ENCODE data around the gene CEP290. TPM values are rescaled to one million over a fixed set of nuclear protein-coding genes. Genes with fewer than 3 reads are reported as not detected.

The CEP290 gene
- total RNA-seq, 1 donor from 2014 or later: 8.1 TPM

DNA sequence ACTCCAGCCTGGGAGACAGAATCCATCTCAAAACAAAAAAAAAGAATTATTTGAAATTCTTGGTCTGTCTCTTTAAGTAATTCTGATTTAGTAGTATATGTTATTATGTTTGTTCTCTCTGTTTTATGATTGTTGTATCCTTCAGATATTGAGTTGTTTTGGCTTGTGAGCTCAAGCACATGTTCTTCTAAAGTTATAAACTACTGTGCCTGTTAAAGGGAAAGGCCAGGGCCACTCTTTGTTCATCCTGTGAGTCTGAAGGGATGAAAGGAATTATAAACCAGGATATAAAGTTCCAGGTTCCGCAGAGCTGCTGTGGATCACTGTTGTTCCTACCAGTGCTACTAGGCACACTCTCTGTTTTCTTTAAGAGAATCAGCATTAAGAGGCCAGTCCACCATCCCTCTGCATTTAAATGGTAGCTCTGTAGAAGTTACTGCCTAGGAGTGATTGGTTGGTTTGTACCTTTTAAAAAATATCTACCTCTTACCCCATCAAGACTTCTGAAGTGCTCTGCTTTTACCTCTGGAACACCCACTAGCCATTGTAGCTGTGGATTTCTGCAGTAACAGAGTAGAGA lies 14.3 kb upstream of the CEP290 start:
- H3K9me3 ChIP-seq (replicated peaks): no peaks in the 10 kb centered on the region
- H3K36me3 ChIP-seq: peaks cover 17% of the 10 kb centered on the region
- TF ChIP-seq, protein P1, sequence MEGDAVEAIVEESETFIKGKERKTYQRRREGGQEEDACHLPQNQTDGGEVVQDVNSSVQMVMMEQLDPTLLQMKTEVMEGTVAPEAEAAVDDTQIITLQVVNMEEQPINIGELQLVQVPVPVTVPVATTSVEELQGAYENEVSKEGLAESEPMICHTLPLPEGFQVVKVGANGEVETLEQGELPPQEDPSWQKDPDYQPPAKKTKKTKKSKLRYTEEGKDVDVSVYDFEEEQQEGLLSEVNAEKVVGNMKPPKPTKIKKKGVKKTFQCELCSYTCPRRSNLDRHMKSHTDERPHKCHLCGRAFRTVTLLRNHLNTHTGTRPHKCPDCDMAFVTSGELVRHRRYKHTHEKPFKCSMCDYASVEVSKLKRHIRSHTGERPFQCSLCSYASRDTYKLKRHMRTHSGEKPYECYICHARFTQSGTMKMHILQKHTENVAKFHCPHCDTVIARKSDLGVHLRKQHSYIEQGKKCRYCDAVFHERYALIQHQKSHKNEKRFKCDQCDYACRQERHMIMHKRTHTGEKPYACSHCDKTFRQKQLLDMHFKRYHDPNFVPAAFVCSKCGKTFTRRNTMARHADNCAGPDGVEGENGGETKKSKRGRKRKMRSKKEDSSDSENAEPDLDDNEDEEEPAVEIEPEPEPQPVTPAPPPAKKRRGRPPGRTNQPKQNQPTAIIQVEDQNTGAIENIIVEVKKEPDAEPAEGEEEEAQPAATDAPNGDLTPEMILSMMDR (IDR thresholded peaks at IDR 0.05; ENCODE audit: borderline replicate concordance): no peak
- H3K27ac ChIP-seq (replicated peaks): no peak overlapping the region
- no peak overlapping the region for H3K4me3 ChIP-seq
- no peak for DNase-seq
- intact Hi-C loops (cut with micrococcal nuclease): loop anchor here (10.0 kb wide), 1 partner anchor 839 kb away; no protein-coding TSS in a partner anchor
- H3K27me3 ChIP-seq (ENCODE audit: low read depth): no peaks in the 10 kb centered on the region
- no peaks in the 10 kb centered on the region for H3K4me1 ChIP-seq

DNA sequence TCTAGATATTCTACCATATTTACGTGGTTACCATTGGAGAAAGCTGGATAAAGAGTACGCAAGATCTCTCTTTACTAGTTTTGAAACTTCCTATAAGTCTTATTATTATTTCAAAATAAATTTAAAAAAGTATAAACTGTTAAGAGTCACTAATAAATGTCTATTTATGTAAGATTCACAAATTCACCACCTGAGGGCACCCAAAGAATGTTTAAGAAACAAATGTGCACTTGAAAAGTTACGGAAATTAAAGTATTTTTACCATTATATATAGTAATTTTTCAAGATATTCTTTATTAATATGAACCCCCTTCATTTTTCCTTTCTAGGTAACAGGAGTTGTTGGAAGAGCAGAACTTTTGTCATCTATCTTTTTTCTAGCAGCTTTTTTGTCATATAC lies 12.1 kb upstream of the CEP290 start:
- no peak for DNase-seq

DNA sequence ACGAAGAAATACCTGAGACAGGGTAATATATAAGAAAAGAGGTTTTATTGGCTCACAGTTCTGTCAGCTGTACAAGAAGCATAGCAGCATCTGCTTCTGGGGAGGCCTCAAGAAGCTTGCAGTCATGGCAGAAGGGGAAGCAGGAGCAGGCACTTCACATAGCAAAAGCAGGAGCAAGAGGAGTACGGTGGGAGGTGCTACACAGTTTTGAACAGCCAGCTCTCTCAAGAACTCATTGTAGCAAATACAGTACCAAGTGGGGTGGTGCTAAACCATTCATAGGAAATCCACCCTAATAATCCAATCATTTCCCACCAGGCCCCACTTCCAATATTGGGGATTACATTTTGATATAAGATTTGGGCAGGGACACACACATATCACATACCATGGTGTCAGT lies 8.2 kb upstream of the CEP290 start:
- TF ChIP-seq, protein P1 (IDR thresholded peaks at IDR 0.05; ENCODE audit: borderline replicate concordance): no peak
- intact Hi-C loops (cut with micrococcal nuclease): loop anchor here (10.0 kb wide), 1 partner anchor 845 kb away; no protein-coding TSS in a partner anchor

More for the DNA sequence above, 12.1 kb upstream of the CEP290 start:
- Histone ChIP-seq H3K4me3 (no peak overlapping the region), H3K27ac (replicated peaks) (no peak overlapping the region), H3K4me1 (no peaks in the 10 kb centered on the region), H3K9me3 (replicated peaks) (no peaks in the 10 kb centered on the region), H3K36me3 (peaks cover 9% of the 10 kb centered on the region), H3K27me3 (ENCODE audit: low read depth) (no peaks in the 10 kb centered on the region)
- TF ChIP-seq, protein P1 (IDR thresholded peaks at IDR 0.05; ENCODE audit: borderline replicate concordance): peak; percentile 42
- intact Hi-C loops (cut with micrococcal nuclease): loop anchor here (10.0 kb wide), 1 partner anchor 841 kb away; no protein-coding TSS in a partner anchor

DNA sequence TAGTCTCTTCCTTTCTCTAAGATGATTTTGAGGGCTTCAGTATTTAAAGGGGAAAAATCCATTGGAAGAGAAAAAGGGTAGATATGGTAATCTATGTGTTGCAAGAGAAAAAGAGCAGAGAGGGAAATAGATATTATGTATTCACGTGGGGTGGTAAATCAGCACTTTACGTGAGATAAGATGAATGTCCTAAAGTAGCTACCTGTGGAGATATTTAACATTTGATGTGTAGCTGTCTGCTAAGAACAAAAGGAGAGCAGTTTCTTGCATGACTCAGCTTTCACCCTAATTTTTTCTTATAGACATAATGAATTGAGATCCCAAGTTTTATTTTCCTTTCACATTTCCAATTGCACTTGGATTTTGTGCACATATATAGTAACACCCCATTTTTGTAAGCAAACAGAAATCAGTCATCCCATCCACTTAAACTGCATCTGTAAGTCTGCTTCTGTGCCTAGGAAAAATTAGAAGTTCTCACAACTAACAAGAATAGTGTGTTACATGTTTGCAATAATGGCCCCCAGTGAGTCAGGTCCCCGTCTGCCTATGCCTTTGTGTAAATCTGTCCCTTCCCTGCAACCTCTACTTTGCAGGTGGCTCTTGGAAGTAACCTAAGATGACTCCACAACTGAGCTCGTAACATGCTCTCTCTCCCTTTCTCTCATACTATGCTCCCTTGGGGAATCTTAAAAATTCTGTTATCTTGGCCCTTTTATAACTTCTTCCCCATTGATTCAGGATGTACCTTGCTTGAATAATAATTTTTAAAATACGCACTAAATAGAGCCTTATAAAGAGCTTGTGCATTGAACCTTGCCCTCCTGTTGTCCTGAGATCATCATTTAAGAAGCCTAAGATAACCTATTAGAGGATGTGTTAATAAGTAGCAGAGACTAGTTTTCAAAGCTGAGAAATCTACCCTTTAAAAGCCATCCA lies 3.9 kb upstream of the CEP290 start:
- no peak for DNase-seq
- Histone ChIP-seq H3K27me3 (ENCODE audit: low read depth) (no peaks in the 10 kb centered on the region), H3K9me3 (replicated peaks) (no peaks in the 10 kb centered on the region), H3K4me1 (peaks cover 46% of the 10 kb centered on the region), H3K4me3 (no peak overlapping the region), H3K27ac (replicated peaks) (no peak overlapping the region), H3K36me3 (no peaks in the 10 kb centered on the region)
- TF ChIP-seq, protein P1 (IDR thresholded peaks at IDR 0.05; ENCODE audit: borderline replicate concordance): no peak
- intact Hi-C loops (cut with micrococcal nuclease): no loop called here

More for the DNA sequence above, 8.2 kb upstream of the CEP290 start:
- Histone ChIP-seq H3K4me1 (peaks cover 15% of the 10 kb centered on the region), H3K4me3 (no peak overlapping the region), H3K9me3 (replicated peaks) (no peaks in the 10 kb centered on the region), H3K27ac (replicated peaks) (no peak overlapping the region), H3K27me3 (ENCODE audit: low read depth) (no peaks in the 10 kb centered on the region), H3K36me3 (no peaks in the 10 kb centered on the region)
- no peak for DNase-seq

DNA sequence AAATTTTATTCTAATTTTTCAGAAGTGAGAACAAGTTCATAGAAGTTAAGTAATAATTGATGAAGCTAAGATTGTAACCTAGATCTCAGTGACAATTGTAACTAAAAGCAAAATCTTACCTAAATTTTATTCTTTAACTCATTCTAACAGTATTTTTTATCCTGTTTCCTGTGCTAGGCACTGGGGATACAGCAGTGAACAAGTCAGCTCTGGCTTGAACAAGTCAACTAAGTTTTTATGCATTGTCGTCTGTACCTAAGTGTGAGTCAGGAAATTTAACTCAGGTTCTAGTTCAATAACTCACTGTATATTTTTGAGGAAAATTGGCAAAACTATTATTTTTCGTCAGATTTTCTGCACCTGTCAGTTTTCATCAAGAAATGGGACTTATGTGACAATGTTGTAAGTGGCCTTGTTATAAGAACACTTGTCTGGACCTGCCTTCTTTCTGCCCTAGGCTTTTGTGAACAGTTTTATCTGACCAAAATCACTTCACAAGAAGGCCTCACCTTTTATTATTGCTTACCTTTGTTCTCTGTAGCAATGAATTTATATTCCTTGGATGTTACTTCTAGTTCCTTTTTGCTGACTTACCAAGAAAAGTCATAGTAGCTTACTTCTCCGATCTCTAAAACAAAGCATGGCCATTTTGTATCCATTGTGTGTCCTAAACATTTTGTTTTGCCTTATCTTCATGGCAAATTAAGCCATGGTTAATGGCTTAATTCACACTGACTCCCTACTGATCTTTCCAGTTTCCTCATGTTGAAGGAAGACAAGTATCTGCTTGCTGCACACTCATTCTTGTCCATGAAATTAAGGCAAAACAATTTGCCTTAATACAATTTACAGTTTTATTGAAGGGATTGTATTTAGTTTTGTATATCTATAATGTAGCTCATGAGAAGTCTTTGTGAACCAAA lies 2.9 kb upstream of the CEP290 start:
- no peak for DNase-seq
- H3K27ac ChIP-seq (replicated peaks): no peak overlapping the region
- H3K4me1 ChIP-seq: peaks cover 46% of the 10 kb centered on the region
- no peaks in the 10 kb centered on the region for H3K36me3 ChIP-seq
- no peaks in the 10 kb centered on the region for H3K27me3 ChIP-seq (ENCODE audit: low read depth)
- H3K4me3 ChIP-seq: no peak overlapping the region
- intact Hi-C loops (cut with micrococcal nuclease): no loop called here
- no peaks in the 10 kb centered on the region for H3K9me3 ChIP-seq (replicated peaks)
- TF ChIP-seq, protein P1 (IDR thresholded peaks at IDR 0.05; ENCODE audit: borderline replicate concordance): no peak

All from left ventricle myocardium inferior (tissue), 1 donor.